Activated CD4-positive, CD25-positive, alpha-beta regulatory T cell (primary cell): ENCODE data around the gene TTPAL.
A peak's percentile ranks its signal among the peaks of the same experiment; 100 is the strongest.
"Not testable (repeated sequence)": the region's sequence is repeated elsewhere in the genome, so short reads cannot be mapped to it uniquely, and the experiment has no call there.

Experiments used
- DNase-seq, 4 experiments: peaks; one replicate each; lab custom pipeline; 2025; lab: John Stamatoyannopoulos, UW

The TTPAL gene

DNA sequence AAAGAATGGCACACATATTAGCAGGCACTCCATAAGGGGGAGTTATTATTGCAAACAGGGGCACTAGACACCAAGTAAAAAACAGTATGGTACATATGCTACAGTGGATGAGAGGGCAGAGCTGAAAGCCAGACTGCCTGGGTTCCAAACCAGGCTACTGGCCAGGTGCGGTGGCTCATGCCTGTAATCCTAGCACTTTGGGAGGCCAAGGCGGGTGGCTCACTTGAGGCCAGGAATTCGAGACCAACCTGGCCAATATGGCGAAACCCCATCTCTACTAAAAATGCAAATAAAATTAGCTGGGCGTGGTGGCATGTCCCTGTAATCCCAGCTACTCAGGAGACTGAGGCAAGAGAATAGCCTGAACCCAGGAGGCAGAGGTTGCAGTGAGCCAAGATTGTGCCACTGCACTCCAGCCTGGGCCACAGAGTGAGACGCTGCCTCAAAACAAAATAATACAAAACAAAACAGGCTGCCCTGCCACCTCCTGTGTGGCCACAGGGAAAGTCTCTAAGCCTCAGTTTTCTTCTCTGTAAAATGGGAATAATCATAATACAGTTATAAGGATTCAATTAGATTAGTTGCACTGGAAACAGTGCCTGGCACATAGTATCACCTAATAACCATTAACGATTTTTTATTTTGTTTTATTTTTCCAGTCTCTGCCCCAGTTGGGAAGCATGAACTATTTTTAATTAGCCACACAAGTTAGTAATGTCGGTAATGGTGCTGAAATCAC is 7.5 kb upstream of the TTPAL start:
- no peak for DNase-seq

DNA sequence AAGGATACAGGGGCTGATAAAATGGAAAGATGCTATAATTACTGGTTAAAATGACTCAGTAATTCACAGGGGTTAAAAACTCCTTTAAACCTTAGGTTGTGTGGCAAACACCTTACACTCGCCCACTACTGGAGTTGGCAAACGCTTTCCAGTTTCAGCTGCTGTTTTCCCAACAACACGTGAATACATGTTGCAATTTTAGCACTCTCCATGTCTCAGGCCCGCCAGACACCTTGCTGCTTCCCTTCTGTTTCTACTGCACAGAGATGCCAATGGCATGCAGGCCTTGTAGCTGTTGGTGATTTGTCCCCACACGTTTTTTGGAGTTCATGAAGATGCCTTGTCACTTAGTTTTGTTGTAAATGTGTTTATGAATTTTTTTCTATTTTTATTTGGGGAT is 5.3 kb upstream of the TTPAL start:
- no peak for DNase-seq

DNA sequence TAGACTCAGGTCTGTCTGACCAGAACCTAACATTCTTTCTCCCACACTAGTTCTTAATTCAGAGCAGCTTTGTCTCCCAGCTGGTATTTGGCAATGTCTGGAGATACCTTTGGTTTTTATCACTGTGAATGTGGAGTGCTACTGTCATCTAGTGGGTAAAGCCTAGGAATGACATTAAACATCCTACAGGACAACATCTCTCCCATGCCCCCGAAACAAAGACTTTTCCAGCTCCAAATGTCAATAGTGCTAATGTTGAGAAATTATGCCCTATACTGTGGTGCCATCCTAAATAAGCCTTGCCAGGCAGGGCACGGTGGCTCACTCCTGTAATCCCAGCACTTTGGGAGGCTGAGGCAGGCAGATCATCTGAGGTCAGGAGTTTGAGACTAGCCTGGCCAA is 4.2 kb upstream of the TTPAL start:
- DNase-seq = no peak

DNA sequence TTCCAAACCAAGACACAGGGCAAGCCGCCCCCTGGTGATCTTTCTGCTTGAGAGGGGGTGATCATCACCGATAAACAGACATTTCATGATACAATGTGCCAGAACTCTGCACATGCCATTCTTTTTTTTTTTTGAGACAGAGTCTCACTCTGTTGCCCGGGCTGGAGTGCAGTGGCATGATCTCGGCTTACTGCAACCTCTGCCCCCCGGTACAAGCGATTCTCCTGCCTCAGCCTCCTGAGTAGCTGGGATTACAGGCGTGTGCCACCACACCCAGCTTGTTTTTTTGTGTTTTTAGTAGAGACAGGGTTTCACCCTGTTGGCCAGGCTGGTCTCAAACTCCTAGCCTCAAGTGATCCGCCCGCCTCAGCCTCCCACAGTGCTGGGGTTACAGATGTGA is 3.4 kb upstream of the TTPAL start:
- DNase-seq = not testable (repeated sequence)

DNA sequence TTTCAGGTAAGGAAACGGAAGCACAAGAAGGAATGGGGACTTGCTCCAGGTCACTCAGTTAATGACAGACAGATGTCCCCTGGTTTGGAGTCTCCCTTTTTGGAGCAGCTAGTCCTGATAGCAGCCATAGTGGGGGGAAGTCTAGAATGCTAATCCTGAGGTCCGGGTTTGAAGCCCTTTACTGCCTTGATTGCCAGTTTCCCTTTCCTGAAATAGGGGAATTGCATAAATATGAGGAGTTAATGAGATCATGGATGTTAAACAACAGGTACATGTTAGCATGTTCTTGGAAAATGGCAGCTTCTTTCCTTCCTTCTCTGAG is 341 bp upstream of the TTPAL start:
- no peak for DNase-seq

DNA sequence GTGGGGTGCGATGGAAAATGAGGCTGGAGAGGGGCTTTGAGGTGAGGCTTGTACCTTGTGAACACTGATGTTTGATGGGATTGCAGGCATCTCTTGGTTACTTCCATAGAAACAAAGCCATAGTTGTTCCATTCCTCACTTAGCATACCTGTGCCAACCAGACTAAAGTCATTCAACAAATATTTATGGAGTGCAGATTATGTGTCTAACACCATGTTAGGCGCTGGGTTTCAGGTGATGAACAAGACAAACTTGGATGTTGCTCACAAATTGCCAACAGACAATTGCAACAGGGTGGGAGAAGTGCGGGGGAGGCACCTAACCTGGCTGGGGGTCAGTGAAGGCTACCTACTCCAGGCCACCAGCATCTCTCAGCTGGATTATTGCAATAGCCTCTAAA is 1.5 kb downstream of the TTPAL start:
- no peak for DNase-seq

DNA sequence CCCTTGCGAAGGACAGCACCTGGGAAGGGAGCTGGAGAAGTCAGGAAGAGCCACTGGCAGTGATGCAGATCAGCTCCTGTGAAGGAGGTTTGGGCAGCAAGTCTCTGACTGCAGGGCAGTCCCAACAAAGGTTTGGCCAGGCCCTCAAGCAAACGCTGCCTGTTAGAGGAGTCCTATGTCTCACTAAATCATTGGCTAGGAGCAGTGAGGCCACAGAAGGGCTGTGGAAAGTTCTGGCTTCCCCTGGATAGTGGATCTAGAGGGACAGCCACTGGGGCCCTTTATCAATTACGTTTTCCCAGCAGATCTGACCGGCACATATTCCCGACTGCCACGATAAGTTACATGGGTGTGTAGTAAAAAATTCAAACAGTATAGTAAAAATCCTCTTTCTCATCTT is 2.5 kb downstream of the TTPAL start:
- no peak for DNase-seq

DNA sequence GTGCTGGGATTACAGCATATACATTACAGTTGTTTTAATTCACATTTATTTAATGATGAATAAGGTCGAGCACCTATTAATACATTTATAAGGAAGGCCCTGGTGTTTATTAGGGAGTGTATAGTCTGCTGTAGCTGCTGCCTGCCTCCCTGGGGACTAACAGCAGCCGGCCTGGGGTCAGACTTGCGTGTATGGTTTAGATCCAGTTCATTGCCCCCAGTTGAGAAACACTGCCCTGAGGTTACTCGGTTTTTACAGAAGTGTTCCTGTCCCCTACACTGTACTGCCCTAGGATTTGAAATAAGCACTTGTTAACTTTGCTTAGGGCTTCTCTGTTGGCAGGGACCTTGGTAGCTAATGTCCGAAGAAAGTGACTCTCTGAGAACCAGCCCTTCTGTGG is 4.0 kb downstream of the TTPAL start:
- DNase-seq = no peak

DNA sequence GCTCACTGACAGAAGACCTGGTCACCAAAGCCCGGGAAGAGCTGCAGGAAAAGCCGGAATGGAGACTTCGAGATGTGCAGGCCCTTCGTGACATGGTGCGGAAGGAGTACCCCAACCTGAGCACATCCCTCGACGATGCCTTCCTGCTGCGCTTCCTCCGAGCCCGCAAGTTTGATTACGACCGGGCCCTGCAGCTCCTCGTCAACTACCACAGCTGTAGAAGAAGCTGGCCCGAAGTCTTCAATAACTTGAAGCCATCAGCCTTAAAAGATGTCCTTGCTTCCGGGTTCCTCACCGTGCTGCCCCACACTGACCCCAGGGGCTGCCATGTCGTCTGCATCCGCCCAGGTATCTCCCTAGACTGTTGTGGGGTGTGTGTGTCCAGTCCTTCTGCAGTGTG is 4.4 kb downstream of the TTPAL start:
- DNase-seq = no peak

DNA sequence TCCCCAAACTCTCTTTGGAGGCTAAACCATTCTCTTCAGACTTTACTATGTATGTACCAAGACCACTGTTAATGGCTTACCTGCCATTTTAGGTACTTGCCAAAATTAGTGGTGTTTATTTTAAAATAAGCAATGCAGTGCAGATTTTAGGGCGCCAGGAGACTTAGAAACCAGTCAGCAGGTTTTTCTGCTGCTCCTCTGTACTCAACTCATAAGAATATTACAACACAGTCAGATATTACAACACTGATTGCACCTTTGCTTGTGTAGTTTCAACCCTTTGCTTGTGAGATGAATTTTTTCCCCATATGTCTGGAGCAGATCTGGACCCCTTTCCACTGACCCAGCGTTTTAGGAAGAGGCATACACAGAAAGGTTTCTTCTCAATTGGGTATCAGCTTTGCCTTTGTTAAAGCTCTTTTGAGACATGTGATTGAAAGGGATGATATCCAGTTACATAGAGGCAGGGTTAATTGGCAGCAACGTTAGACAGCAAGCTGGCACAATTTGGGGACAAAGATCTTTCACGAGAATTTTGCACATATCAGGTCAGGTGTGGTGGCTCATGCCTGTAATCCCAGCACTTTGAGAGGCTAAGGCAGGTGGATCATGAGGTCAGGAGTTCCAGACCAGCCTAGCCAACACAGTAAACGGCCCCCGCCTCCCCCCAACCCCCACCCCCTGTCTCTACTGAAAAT is 6.2 kb downstream of the TTPAL start:
- no peak for DNase-seq

DNA sequence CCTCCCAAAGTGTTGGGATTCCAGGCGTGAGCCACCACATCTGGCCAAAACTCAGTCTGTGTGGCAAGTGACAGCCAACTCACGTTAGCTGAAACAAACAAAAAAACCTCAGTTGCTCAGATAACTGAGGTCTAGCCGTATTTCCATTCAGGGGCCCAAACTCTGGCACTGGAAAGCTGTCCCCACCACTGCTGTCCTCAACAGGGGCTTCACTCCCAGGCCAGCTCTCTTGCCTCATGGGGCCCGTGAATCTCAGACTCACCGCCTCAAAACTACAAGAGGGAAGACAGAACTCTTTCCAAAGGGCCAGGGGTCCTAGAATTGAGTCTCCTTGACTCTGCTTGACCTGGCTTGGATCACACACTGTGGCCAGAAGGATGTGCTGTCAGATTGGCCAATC is 7.4 kb downstream of the TTPAL start:
- no peak for DNase-seq

DNA sequence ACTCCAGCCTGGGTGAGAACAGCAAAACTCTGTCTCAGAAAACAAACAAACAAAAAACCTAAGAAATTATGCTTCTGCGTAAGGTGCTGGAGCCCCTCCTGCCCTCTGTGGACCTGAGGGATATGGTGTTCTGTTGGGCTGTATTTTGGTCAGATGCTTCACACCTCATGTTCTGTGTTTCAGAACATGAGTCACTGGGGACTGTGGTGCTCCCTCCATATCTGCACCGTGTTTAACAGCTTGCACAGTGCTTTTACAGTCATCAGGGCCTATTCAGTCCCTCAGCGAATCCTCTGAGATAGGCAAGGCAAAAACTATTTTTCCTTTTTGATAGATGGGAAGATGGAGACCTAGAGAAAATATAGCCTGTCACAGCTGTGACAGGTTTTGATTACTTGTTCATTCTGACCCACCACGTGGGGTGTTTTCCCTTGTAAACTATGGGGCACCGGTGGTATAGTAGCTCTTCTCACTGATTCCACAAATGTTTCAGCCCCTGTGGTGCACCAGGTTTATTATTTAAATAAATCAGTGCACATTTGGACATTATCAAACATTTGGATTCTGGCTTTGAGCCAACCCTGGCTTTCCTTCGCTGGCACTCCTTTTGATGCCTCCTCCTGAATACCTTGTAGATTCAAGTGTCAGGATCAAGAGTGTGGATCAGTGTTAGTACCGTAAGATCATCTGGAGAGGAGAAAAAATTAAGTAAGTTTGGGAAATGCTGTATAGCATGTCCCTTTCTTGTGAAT is 9.6 kb downstream of the TTPAL start:
- DNase-seq = no peak

DNA sequence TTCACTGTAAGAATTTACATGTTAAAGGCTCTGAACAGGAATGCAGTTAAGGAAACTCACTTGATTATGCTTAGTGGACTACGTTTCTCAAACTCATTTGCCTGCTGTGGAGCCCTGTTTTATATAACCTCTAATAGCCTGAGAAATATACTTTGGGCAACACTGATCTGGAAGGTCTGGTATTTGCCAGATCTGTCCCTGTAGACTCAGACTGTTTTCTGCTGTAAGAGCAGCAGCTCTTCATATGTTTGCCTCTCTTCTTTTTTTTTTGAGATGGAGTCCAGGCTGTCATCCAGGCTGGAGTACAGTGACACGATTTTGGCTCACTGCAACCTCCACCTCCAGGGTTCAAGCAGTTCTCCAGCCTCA is 10.1 kb downstream of the TTPAL start:
- no peak for DNase-seq

DNA sequence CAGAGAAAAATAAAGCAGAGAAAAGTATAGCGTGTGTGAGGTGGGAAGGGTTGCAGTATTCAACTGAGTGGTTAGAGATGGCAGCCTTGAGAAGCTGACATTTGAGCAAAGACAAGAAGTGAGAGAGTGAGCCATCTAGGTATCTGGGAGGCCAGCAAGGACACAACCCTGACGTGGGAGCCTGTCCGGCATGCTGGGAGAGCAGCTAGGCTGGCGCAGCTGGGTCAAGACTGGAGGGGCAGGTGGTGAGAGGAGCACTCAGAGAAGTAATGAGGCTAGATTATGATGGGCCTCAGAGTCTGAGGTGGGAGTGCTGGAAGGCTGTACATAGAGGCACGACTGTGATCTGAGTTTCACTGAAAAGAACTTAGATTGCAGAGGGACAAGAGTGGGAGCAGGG is 12.9 kb downstream of the TTPAL start:
- DNase-seq = no peak

DNA sequence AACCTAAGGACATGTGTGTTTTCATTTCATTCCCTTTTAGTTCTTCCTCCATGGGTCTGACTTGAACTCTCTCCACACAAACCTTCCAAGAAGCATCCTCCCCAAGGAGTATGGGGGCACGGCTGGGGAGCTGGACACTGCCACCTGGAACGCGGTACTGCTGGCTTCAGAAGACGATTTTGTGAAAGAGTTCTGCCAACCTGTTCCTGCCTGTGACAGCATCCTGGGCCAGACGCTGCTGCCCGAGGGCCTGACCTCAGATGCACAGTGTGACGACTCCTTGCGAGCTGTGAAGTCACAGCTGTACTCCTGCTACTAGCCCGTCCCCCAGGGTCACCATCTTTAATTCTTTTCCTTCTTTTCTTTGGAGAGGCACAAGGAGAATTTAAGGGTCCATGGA is 13.5 kb downstream of the TTPAL start:
- no peak for DNase-seq

DNA sequence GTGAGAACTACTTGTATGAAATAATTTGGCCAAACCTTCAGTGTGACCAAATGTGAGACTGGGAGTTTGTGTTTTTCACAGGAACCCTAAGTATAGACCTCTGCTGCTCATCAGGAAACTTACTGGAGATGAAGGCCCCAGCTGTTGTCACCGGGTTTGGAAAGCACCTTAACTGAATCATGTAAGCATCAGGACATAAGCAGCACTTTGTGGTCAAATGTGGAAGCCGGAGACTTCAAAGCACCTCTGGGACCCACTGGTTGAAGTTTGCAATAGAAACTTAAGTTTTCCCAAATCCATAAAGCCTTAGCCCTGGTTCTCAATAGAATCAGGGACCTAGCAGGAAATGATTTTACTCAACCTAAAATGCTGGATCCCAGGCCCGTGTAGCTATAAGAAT is 14.3 kb downstream of the TTPAL start:
- no peak for DNase-seq

DNA sequence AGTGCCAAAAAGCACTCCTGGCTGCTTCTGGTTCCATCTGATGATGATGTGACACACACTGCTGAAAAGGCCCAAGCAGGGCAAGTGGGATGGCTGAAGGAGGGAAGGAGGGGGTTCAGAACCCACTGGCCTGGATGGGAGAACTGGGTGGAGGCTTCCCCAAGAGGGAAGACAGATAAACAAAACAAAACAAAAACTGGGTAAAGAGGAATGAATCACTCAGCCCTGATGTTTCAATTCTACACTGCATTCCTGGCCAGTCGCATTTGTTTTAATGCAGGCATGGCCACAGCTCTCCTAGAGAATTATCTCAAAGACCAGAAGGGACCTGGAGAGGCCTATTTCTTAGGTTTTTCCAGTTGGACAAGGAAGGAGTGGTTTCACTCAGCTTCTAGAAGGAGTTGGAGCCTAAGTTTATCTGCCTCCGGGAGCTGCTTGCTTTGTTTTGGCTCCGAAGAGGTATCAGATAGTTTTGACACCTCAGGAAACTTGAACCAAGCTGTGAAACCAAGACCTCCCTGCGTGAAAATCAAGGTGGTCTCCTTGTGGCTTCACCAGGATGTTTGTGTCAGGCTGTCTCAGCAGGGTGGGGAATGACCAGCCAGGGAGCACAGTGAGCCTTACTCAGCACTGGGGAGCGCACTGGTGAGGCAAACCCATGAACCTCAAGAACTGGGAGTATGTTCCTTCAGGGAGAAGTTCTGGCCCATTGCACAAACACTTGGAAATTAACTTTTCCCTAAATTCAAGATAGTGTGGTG is 16.1 kb downstream of the TTPAL start:
- DNase-seq = no peak

DNA sequence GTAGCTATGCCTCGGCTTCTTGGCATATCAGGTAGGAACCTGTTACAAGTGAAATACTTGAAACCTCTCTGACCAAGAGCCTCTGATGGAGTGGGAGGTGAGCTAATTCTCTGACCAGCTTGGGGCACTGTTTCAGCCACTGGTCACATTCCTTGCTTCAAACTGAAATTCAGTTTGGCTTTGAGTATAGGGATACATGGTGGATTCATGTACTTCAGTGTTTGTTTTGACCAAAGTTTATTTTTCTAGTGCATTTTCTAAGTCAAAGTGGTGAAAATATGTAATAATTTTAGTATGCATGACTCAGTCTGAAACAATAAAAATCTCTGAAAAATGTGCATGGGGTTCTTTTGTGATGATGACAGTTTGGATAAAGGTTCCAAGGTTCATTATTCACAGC is 18.6 kb downstream of the TTPAL start:
- DNase-seq = no peak

DNA sequence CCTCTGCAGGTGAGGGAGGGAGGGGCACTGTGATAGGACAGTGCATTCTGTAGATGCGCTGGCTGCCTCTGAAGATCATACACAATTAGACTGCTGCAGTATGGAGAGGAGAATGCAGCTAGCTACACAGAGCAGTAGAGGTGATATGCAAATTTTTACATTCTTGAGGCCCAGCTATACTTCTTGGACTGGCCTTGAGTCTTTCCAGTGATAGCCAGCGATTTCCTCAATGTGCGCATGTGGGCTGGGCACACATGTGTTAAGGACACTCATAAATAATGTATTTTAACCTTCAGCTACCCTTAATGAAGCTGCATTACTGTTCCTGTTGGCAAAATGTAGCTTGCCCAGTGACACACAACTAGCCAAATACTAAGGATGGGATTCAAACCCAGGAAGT is 19.0 kb downstream of the TTPAL start:
- no peak for DNase-seq

DNA sequence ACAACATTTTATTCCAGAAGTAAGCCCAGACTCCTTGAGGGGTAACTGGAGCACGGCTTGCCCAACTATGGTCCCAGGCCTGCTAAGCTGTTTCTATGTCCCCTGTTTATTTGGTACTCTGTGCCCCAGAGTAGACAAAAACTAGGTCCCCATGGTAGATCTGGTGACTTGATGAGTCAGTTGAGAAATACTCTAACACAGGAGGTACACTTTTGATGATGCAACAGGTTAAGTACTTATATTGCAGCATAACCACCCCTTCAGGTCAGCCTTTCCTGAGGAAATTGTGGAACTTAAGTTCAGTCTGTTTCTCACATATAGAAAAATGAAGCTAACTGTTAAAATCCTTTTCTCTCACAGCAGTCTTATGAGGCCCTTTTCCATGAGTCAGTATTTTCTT is 19.6 kb downstream of the TTPAL start:
- DNase-seq = no peak

DNA sequence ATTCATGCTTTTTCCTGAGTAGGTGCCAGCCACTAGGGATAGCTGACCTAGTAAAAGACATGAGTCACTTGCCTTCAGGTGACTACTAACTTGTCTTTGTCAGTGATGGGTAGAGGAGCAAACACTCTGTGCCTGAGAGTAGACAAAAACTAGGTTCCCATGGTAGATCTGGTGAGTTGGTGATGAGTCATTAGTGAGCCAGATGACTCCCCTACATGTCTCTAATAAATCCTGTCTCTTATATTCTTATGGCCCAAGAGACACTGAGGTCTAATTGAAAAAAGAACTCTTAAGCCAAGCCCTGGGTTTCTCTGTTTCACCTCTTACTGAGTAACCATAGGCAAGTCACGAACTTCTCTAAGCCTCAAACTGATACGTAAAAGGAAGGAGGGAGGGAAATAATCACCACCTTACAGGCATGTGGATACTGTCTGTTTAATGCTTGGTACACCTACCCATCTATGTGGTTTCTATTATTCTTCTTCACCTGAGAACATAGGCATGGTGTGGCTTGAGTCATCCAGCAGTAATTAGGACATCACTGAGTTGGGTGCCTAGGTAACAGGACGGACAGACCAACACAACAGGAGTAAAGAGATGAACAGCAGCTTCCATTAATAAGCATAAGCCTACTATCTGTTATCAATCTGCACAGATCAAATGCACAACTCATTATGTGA is 20.3 kb downstream of the TTPAL start:
- no peak for DNase-seq

DNA sequence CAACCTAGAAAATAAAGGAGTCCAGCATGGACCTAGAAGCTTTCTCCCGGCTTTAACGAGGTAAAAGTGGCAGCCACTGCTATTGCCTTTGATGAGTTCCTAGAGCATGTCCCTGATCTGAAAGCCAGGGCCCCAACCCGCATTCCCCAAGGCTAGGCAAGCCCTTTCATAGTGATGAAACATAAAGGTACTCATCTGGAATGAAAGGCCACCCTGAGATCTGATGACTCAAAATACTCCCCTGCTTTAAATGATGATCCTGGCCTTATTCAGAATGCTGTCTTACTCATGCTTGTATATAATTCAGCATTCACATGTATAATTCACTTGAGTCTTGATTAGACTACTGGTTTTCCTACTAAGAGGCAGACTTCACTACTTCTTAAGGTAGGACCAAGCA is 21.3 kb downstream of the TTPAL start:
- DNase-seq = peak in 2 of 4 experiments; percentile 7 to 20
